ENCODE results near the gene ALOX15. TPM values are rescaled to one million over a fixed set of nuclear protein-coding genes. Genes with fewer than 3 reads are reported as not detected.

ALOX15 gene
- total RNA-seq, 4 donors from 2014 or later = 3.3 TPM; not detected in 3

- no peak for TF ChIP-seq CTCF (IDR thresholded peaks at IDR 0.05; ENCODE audit: low read depth)
Observed at GRCh38 chr17:4582101-4582501, 59.4 kb downstream of the ALOX15 start.

Small RNAs within 50 kb of the gene (small RNA-seq; reads per million reads assigned to genes)
- not detected for gene RNU6-955P

Other genes starting within 250 kb of the ALOX15 start
- gene SPNS3, start 207.7 kb downstream of the ALOX15 start, total RNA-seq = 1 to 10 TPM in 1 of 4 donors, not detected in 3; 1.7 TPM
- gene SPNS2, start 142.8 kb downstream of the ALOX15 start, total RNA-seq = 10 to 100 TPM in 3 of 4 donors, 1 to 10 TPM in 1; 3.2 to 31.8 (median 13.4) TPM
- gene MYBBP1A, start 86.3 kb downstream of the ALOX15 start, total RNA-seq = 10 to 100 TPM; 16.5 to 34.7 (median 28.7) TPM
- not detected for gene GGT6, start 81.1 kb downstream of the ALOX15 start, total RNA-seq
- 1 to 10 TPM in 2 of 4 donors, not detected in 2; 1.5 TPM for gene SMTNL2, start 57.1 kb downstream of the ALOX15 start, total RNA-seq
- gene PELP1, start 62.5 kb upstream of the ALOX15 start, total RNA-seq = 10 to 100 TPM; 12.9 to 22.5 (median 20.4) TPM
- gene ARRB2, start 69.0 kb upstream of the ALOX15 start, total RNA-seq = 100 to 1,000 TPM in 1 of 4 donors, 10 to 100 TPM in 3; 36.2 to 138 (median 52.8) TPM
- gene MED11, start 89.8 kb upstream of the ALOX15 start, total RNA-seq = 10 to 100 TPM; 16.3 to 29.6 (median 24.2) TPM
- gene ZMYND15, start 98.2 kb upstream of the ALOX15 start, total RNA-seq = 1 to 10 TPM in 2 of 4 donors, under 1 TPM in 2; 0.65 to 4.6 (median 1.0) TPM
- gene CXCL16, start 98.2 kb upstream of the ALOX15 start, total RNA-seq = 100 to 1,000 TPM in 1 of 4 donors, 10 to 100 TPM in 1, 1 to 10 TPM in 2; 9.0 to 108 (median 12.9) TPM
- gene TM4SF5, start 130.2 kb upstream of the ALOX15 start, total RNA-seq = not detected
- gene VMO1, start 144.7 kb upstream of the ALOX15 start, total RNA-seq = 10 to 100 TPM in 1 of 4 donors, 1 to 10 TPM in 2, not detected in 1; 4.6 to 54.9 (median 5.7) TPM
- gene GLTPD2, start 147.3 kb upstream of the ALOX15 start, total RNA-seq = not detected
- gene PSMB6, start 154.5 kb upstream of the ALOX15 start, total RNA-seq = 100 to 1,000 TPM; 114 to 187 (median 124) TPM
- 10 to 100 TPM; 12.6 to 25.0 (median 18.1) TPM for gene PLD2, start 165.5 kb upstream of the ALOX15 start, total RNA-seq
- 10 to 100 TPM; 12.9 to 61.0 (median 28.2) TPM for gene MINK1, start 191.7 kb upstream of the ALOX15 start, total RNA-seq

Measured in subcutaneous adipose tissue (tissue), 4 donors.